GM21515 (cell line): ENCODE data around the gene RIC3.

ENCODE experiments used
- ATAC-seq: cut with Tn5 transposase; IDR thresholded peaks from one replicate; pipeline ENCODE4 v1.9.1; 2021; ENCODE audit not compliant: unreplicated experiment

Gene RIC3

DNA sequence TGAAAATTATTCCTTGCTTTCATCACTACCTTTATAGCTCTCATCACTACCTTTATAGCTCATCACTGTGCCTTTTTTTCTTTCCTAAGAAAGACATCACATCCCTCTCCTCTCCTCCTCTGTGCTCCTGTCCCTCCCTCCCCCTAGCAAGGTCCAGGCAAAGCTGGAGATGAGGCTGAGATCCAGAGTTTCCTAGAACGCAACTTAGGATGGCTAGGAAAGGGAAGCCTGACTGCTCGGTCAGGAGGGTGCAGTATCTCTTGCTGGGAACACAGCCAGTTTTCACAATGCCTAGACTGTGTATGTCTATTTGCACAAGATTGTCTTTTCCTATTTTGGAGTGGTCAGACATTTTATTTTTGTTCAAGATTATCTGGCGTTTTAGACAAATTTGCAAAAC is 63.2 kb downstream of the RIC3 start:
- no peak for ATAC-seq

GRCh38 chr11:8105133-8105532 is 63.7 kb downstream of the RIC3 start:
- ATAC-seq: no peak

- ATAC-seq: no peak
These were observed 64.9 kb downstream of the RIC3 start for GRCh38 chr11:8103909-8104308.

- ATAC-seq: no peak
These were observed 65.9 kb downstream of the RIC3 start for GRCh38 chr11:8102965-8103364.

DNA sequence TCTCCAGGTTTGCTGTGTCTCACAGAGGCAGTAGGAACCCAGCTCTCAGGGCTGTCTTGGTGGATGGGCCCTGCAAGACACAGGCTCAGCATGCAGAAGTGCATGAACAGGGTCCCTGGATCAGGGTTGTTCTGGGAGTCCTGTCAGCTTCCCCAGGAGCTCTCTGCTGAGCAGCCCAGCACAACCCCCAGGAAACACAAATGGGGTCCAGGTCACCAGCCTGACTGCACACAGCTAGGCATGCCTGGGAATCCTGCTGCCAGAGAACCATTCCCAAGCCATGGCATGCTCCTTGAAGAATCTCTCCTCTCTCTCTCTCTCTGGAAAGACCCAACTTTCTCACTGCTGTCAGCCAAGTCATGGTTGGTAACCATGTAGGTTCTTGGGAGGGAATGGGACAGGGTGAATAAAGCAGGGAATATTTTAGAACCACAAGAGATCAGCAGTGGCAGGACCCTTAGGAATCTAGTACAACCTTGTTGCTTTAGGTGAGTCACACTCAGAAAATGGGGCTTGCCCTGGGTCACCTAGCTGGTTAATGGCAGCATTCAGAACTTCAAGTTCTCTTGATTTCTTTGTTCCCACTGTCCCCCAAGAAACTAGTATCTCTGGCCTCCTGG is 66.4 kb downstream of the RIC3 start:
- no peak for ATAC-seq

DNA sequence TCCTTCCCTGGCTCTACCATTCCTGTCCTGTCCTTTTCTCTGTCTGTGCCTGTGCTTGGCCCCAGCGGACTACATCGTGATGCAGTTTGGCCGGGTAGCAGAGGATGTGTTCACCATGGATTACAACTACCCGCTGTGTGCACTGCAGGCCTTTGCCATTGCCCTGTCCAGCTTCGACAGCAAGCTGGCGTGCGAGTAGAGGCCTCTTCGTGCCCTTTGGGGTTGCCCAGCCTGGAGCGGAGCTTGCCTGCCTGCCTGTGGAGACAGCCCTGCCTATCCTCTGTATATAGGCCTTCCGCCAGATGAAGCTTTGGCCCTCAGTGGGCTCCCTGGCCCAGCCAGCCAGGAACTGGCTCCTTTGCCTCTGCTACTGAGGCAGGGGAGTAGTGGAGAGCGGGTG is 67.4 kb downstream of the RIC3 start:
- ATAC-seq: no peak

DNA sequence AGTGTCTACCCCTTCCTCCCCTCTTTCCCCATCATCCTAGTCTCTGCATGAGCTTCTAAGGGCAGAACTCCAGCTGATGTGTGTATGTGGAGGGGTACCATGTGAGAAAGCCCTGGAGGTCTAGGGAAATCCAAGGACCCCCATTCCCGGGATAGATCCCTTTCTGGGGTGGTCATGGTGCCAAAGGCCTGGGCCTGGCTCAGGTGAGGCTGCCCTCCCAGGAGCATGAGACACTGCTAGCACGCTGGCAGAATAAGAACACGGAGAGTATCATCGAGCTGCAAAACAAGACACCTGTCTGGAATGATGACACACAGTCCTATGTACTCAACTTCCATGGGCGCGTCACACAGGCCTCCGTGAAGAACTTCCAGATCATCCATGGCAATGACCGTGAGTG is 68.2 kb downstream of the RIC3 start:
- no peak for ATAC-seq

GRCh38 chr11:8100158-8100557 is 68.7 kb downstream of the RIC3 start:
- no peak for ATAC-seq

GRCh38 chr11:8099291-8099899 is 69.4 kb downstream of the RIC3 start:
- ATAC-seq: no peak

GRCh38 chr11:8098879-8099278 is 69.9 kb downstream of the RIC3 start:
- ATAC-seq: no peak

DNA sequence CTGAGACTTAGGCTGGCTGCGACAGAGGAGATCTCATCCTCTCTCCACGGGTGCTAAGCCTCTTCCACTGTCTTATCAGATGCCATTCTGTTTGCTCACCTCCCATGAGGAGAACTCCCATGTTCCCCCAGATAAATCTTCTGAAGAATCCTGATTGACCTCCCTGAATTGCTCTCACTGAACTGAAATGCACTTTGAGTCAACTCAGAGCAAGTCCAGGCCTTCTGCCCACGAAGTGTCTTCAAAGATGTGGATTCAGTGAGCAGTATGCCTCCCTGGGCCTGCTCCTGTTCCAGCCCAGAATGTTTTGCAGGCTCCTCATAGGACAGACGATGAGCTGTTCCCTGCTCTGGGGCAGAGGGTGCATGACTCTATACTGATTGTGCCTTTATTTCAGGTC is 70.5 kb downstream of the RIC3 start:
- ATAC-seq: no peak

DNA sequence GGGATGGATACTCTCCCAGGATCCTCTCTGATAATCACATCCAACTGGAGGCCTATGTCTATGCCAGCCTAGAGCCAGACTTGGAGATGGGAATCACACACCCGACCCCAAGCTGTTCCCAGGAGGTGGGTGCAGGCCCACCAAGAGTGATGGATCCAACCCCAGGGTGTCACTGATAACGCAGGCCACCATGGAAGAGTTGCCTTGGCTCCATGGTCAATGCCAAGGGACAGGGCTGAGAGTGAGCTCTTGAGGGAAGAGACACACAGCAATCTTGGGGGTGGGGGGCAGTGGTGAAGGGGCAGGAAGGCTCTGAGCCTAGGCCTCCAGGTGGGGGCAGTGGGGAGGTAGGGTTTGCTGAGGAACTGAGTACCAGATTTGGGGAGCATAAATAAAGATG is 70.9 kb downstream of the RIC3 start:
- no peak for ATAC-seq

GRCh38 chr11:8097468-8097867 is 71.4 kb downstream of the RIC3 start:
- ATAC-seq: no peak

DNA sequence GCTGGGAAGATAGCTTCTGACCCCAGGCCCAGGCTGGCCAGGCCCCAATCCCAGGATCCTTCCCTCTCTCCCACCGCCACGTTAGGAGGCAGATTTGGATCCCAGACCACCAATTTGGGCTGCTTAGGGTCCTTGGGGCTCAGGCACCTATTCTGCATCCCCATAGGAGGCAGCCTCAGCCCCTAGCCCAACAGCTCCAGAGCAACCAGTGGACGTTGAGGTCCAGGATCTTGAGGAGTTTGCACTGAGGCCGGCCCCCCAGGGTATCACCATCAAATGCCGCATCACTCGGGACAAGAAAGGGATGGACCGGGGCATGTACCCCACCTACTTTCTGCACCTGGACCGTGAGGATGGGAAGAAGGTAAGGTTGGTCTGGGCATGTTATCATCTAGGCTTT is 71.8 kb downstream of the RIC3 start:
- no peak for ATAC-seq

GRCh38 chr11:8096575-8096974 is 72.2 kb downstream of the RIC3 start:
- ATAC-seq: no peak

GRCh38 chr11:8095806-8096522 is 72.9 kb downstream of the RIC3 start:
- ATAC-seq: no peak

DNA sequence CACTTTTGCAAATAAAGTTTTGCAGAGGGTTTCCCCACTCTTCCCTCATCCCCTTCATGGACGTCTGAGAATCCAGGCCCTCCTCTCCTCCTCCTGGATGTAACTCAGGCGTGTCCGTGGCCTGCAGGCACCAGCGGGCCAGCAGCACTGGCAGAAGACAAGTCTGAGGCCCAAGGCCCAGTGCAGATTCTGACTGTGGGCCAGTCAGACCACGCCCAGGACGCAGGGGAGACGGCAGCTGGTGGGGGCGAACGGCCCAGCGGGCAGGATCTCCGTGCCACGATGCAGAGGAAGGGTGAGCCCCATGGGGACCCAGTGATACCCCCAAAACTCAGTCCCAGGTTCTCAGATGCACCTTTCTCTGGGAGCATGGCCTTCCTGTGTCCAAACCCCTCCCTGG is 73.5 kb downstream of the RIC3 start:
- ATAC-seq: no peak

DNA sequence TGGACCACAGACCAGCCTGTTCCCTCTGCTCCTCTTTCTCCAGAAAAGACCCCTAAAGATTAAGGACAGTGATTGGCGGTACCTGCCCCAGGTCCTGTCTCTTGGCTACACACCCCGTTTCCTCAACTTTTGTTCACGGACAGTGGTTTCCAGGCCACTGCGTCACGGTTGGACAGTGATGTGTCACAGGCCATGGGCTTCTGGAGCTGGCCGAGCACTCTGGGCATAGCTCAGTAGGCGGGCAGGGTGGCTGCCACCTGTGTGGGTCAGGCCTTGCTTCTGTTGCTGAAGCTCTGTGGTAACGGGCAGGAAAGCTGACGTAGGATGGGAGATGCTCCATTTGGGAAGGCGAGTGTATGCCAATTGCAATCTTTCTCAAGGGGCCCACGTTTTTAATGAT is 74.2 kb downstream of the RIC3 start:
- no peak for ATAC-seq

GRCh38 chr11:8093931-8094575 is 74.8 kb downstream of the RIC3 start:
- no peak for ATAC-seq

DNA sequence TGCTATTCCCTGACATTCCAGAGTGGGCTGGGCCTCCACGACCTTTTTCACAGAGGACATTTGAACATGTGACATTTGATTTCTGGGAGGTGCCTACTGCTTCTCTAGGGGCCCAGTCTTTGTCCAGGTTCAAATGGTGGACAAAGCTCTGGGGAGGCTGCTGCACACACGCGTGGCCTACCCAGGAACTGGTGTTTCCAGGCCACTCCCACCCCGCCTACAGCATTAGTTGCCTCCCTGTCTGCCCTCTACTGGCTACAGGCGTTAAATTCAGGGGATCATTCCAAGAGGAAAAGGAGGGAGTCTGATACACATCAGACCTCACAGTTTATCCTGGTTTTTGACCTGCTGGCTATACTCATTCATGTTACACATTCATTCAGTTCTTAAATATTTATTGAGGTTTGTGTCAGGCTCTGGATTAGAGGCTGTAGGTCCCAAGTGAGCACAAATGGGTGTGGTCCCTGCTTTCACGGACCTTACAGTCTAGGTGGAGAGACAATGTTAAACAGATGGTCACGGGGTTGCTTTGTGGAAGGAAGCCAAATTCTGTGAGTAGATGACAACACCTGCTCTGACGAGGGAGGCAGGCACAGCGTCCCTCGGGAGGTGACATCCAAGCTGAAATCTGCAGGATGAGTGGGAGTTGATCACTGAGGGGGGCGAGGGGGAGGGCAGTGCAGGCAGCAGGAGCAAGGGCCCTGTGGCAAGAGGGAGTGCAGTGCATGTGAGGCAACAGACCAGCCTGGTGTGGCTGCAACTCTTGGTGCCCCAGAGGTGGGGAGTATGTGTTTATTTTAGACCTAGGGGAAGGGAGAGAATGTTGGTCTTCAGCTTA is 76.0 kb downstream of the RIC3 start:
- peak; percentile 77 for ATAC-seq

DNA sequence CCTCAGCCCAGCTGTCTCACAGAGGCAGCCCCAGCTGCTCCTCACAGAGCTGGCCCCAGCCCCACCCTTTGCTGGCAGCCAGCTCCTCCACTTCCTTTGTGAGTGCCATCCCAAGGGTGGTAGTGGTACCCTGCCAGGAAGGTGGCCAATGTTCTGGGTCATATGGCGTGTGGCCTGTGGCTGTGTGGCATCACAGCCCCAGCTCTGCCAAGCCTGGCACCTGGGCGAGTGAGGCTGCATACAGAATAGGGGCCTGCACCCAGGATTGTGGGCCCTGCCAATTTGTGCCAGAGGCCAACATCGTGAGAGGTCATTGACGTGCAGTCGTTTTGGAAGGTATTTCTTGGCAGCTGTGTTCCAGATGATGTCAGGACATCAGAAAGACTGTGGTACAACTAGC is 77.1 kb downstream of the RIC3 start:
- no peak for ATAC-seq
